Measurements from ENCODE around the gene TCHH. TPM values are rescaled to one million over a fixed set of nuclear protein-coding genes. Genes with fewer than 3 reads are reported as not detected.

The TCHH gene
- total and polyA plus RNA-seq, 10 of the 15 experiments (the other 5 are each of a cell fraction or from before 2014, with no cell fraction given): not detected

GRCh38 chr1:152162792-152163463 lies 47.7 kb upstream of the TCHH start:
- Histone ChIP-seq H3K79me2 (ENCODE audit: control insufficient read depth, insufficient read depth, low read length) (no peaks in the 10 kb centered on the region), H3K4me2 (ENCODE audit: control insufficient read depth, insufficient read depth) (no peak overlapping the region), H3K4me1 (ENCODE audit: control insufficient read depth, insufficient read depth, low read length) (0 out of 2 replicates have a peak, but pooled peaks cover 2% of the 10 kb centered on the region), H3K36me3 (ENCODE audit: control insufficient read depth in 2 of 2, insufficient read depth in 2 of 2, low read length in 1 of 2) (no peaks in the 10 kb centered on the region), H2AFZ (ENCODE audit: control insufficient read depth, low read depth, low read length) (no peak overlapping the region), H3K27me3 (replicated peaks in 1 of 2; ENCODE audit: control insufficient read depth in 2 of 2, insufficient read depth in 2 of 2, low read length in 1 of 2) (no peaks in the 10 kb centered on the region), H3K9ac (ENCODE audit: control insufficient read depth, insufficient read depth, low read length) (no peak overlapping the region), H3K27ac (ENCODE audit: control insufficient read depth, insufficient read depth) (no peak overlapping the region), H3K9me3 (replicated peaks; ENCODE audit: control insufficient read depth, insufficient read depth, low read length) (no peaks in the 10 kb centered on the region), H4K20me1 (ENCODE audit: control insufficient read depth, insufficient read depth) (no peaks in the 10 kb centered on the region), H3K4me3 (no peak overlapping the region)
- FAIRE-seq (no peak), DNase-seq (ENCODE audit: low read depth, low spot score) (no peak), ATAC-seq (no peak)
- ChIA-PET RAD21 (ENCODE audit: unreplicated experiment) (no interaction called here), POLR2A (interaction anchor here (1.0 kb wide), 1 partner anchor 14 kb away, joined by 3 read pairs; no protein-coding TSS in a partner anchor), CTCF (interaction anchor here (1.0 kb wide), 1 partner anchor 13 kb away, joined by 3 read pairs; no protein-coding TSS in a partner anchor), SMC1A (ENCODE audit: uncharacterized antibody, unreplicated experiment) (no interaction called here)
- TF ChIP-seq ELK1 (IDR thresholded peaks at IDR 0.05; ENCODE audit: low read depth, low read length) (no peak), YBX1 (IDR thresholded peaks at IDR 0.05) (no peak), MTA2 (IDR thresholded peaks at IDR 0.05; ENCODE audit: low read depth) (no peak), CTCF (IDR thresholded peaks at IDR 0.05 in 2 of 3, conservative IDR thresholded peaks at IDR 0.05 in 1 of 3; ENCODE audit: control insufficient read depth in 2 of 3, extremely low read depth in 1 of 3, insufficient read depth in 1 of 3, low read depth in 3 of 3, low read length in 3 of 3) (no peak), KAT2A (conservative IDR thresholded peaks at IDR 0.05; ENCODE audit: control insufficient read depth, low read depth, low read length) (no peak)
- in situ Hi-C loops (cut with MboI) (no loop called here), intact Hi-C loops (cut with micrococcal nuclease; ENCODE audit: unreplicated experiment) (no loop called here)
- WGBS (ENCODE audit: insufficient coverage, insufficient replicate concordance, low lambda C conversion rate, missing lambda C conversion rate): 0% methylated on average over 1 of the region's 1 CpG
- BruUV-seq (replicated peaks): no TSS peak
